Activated CD4-positive, alpha-beta T cell treated with anti-CD3 and anti-CD28 coated beads, Interleukin-2, amount 10 ng/mL, durations not matched to agents 24 days and 14 days (primary cell): ENCODE results near the gene PLCL1. TPM values are rescaled to one million over a fixed set of nuclear protein-coding genes. Genes with fewer than 3 reads are reported as not detected.

ENCODE experiments used
- DNase-seq: peaks from one replicate; pipeline ENCODE4 v3.0.0; 2022
- H3K27ac Mint-ChIP-seq: one replicate; pipeline ENCODE4 v1.8.0; 2022; ENCODE audit warnings: mild to moderate bottlenecking, mixed read lengths
- H3K27me3 Mint-ChIP-seq: one replicate; pipeline ENCODE4 v1.8.0; 2022; ENCODE audit warnings: mixed read lengths
- H3K36me3 Mint-ChIP-seq: one replicate; pipeline ENCODE4 v1.8.0; 2022; ENCODE audit warnings: low read depth, mild to moderate bottlenecking, mixed read lengths
- H3K4me1 Mint-ChIP-seq: one replicate; pipeline ENCODE4 v1.8.0; 2021; ENCODE audit warnings: mixed read lengths
- H3K4me3 Mint-ChIP-seq: one replicate; pipeline ENCODE4 v1.8.0; 2022; ENCODE audit warnings: mild to moderate bottlenecking, moderate library complexity, mixed read lengths
- H3K9me3 Mint-ChIP-seq: one replicate; pipeline ENCODE4 v1.8.0; 2021; ENCODE audit warnings: mixed read lengths
- intact Hi-C: fragments of 100-400 bp; cut with micrococcal nuclease; formaldehyde crosslinking; loops from one replicate; pipeline ENCODE4 v1.15.1; 2023
- total RNA-seq: library from RNA; stranded (reverse); gene quantifications from 2 replicates; pipeline ENCODE4 v1.2.3, GENCODE V29; 2022

PLCL1 gene
- total RNA-seq, 1 donor from 2014 or later = 0.63 TPM

DNA sequence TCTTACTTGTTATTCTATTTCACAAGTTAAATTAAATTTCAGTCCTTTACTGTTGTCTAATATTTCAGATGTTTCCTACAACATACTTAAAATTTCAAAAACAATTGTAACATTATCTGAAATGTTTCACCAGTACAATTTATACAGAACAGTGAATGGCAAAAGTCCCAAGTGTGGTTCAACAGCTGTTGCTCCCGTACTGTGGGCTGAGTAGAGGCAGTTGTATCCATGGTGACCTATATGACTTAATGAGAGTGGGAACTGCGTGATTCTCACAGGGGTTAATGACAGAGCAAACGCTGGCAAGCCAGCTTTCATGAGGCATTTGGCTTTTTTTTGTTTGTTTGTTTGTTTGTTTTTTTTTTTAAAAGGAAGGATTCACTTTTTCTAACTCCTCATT lies 5.3 kb upstream of the PLCL1 start:
- no peak overlapping the region for H3K4me3 Mint-ChIP-seq
- intact Hi-C loops = no loop called here
- peaks cover 8% of the 10 kb centered on the region for H3K4me1 Mint-ChIP-seq
- no peak for DNase-seq
- H3K9me3 Mint-ChIP-seq = no peaks in the 10 kb centered on the region
- no peak overlapping the region for H3K27ac Mint-ChIP-seq
- no peaks in the 10 kb centered on the region for H3K36me3 Mint-ChIP-seq
- peaks cover 42% of the 10 kb centered on the region for H3K27me3 Mint-ChIP-seq

DNA sequence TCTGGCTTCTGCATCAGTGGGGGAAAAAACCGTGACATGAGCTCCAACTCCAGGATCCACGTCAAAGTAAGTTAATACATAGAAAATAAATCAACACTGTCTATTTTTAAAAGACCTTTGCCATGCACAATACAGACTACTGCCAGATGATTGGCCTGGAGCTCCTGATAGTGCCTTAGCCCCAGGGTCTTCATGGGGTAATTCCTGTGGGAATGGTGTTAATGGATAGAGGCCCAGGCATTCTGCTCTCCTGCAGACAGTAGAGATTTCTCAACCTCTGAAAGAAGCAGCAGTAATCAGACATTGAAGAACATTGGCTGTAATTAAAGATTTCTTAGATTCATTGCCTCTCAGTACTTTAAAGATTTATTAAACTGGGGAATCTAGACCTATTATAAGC lies 4.3 kb upstream of the PLCL1 start:
- intact Hi-C loops = loop anchor here (5.0 kb wide), 2 partner anchors 152 to 207 kb away; no protein-coding TSS in a partner anchor
- Mint-ChIP-seq H3K27me3 (peaks cover 36% of the 10 kb centered on the region), H3K27ac (no peak overlapping the region), H3K9me3 (no peaks in the 10 kb centered on the region), H3K36me3 (no peaks in the 10 kb centered on the region), H3K4me3 (no peak overlapping the region), H3K4me1 (peaks cover 11% of the 10 kb centered on the region)
- DNase-seq = no peak

DNA sequence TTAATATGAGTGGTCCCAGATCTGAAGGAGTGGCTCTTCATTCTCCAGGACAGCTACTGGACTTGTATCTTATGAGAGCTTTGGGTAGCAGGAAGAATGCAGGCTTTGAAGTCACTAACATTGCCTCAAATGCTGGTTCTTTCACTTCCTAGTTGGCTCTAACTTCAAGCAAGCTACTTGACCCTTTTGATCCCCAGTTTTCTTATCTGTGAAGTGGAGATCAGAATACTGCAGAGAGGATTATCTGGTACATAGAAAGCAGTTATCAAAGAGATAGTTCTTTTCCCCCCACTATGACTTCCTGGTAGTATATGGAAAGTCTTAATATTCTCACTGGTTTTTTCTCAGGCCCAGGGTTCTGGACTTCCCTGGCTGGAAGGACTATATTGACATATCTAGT lies 3.4 kb upstream of the PLCL1 start:
- H3K27me3 Mint-ChIP-seq = peaks cover 41% of the 10 kb centered on the region
- H3K4me3 Mint-ChIP-seq = no peak overlapping the region
- no peaks in the 10 kb centered on the region for H3K36me3 Mint-ChIP-seq
- no peak overlapping the region for H3K27ac Mint-ChIP-seq
- H3K9me3 Mint-ChIP-seq = no peaks in the 10 kb centered on the region
- intact Hi-C loops = loop anchor here (5.0 kb wide), 2 partner anchors 151 to 206 kb away; no protein-coding TSS in a partner anchor
- peaks cover 18% of the 10 kb centered on the region for H3K4me1 Mint-ChIP-seq
- DNase-seq = no peak

GRCh38 chr2:197803033-197803444 lies 1.4 kb upstream of the PLCL1 start:
- no peak overlapping the region for H3K27ac Mint-ChIP-seq
- peak; percentile 80 for DNase-seq
- H3K4me3 Mint-ChIP-seq = peak overlapping the region; percentile 50

GRCh38 chr2:197804758-197805714 lies 643 bp downstream of the PLCL1 start:
- peak; percentile 83 for DNase-seq
- H3K27ac Mint-ChIP-seq = peak overlapping the region; percentile 45
- peak overlapping the region; percentile 92 for H3K4me3 Mint-ChIP-seq
- intact Hi-C loops = loop anchor here (1.0 to 5.0 kb wide), 5 partner anchors 34 to 240 kb away; no protein-coding TSS in a partner anchor
- H3K27me3 Mint-ChIP-seq = peaks cover 36% of the 10 kb centered on the region
- H3K36me3 Mint-ChIP-seq = no peaks in the 10 kb centered on the region
- no peaks in the 10 kb centered on the region for H3K9me3 Mint-ChIP-seq
- H3K4me1 Mint-ChIP-seq = peaks cover 27% of the 10 kb centered on the region

More at GRCh38 chr2:197803033-197803444, 1.4 kb upstream of the PLCL1 start:
- Mint-ChIP-seq H3K36me3 (no peaks in the 10 kb centered on the region), H3K4me1 (peaks cover 21% of the 10 kb centered on the region), H3K27me3 (peaks cover 45% of the 10 kb centered on the region), H3K9me3 (no peaks in the 10 kb centered on the region)
- intact Hi-C loops = loop anchor here (1.0 to 5.0 kb wide), 5 partner anchors 149 to 493 kb away; no protein-coding TSS in a partner anchor

GRCh38 chr2:197805715-197806633 lies 1.6 kb downstream of the PLCL1 start:
- intact Hi-C loops = loop anchor here (2.0 kb wide), 2 partner anchors 33 to 239 kb away; no protein-coding TSS in a partner anchor
- DNase-seq = no peak
- H3K4me3 Mint-ChIP-seq = peak overlapping the region; percentile 74
- peak overlapping the region; percentile 15 for H3K27ac Mint-ChIP-seq
- peaks cover 27% of the 10 kb centered on the region for H3K4me1 Mint-ChIP-seq
- H3K27me3 Mint-ChIP-seq = peaks cover 30% of the 10 kb centered on the region
- no peaks in the 10 kb centered on the region for H3K36me3 Mint-ChIP-seq
- H3K9me3 Mint-ChIP-seq = no peaks in the 10 kb centered on the region

- intact Hi-C loops = no loop called here
- H3K36me3 Mint-ChIP-seq = no peaks in the 10 kb centered on the region
- peaks cover 19% of the 10 kb centered on the region for H3K4me1 Mint-ChIP-seq
- H3K4me3 Mint-ChIP-seq = no peak overlapping the region
- DNase-seq = peak; percentile 51
- no peak overlapping the region for H3K27ac Mint-ChIP-seq
- H3K27me3 Mint-ChIP-seq = peaks cover 18% of the 10 kb centered on the region
- H3K9me3 Mint-ChIP-seq = no peaks in the 10 kb centered on the region
Observed at GRCh38 chr2:197809064-197809463, 4.7 kb downstream of the PLCL1 start.

GRCh38 chr2:197810016-197810415 lies 5.6 kb downstream of the PLCL1 start:
- peaks cover 18% of the 10 kb centered on the region for H3K27me3 Mint-ChIP-seq
- H3K9me3 Mint-ChIP-seq = no peaks in the 10 kb centered on the region
- no peak for DNase-seq
- H3K36me3 Mint-ChIP-seq = no peaks in the 10 kb centered on the region
- intact Hi-C loops = no loop called here
- no peak overlapping the region for H3K27ac Mint-ChIP-seq
- H3K4me3 Mint-ChIP-seq = no peak overlapping the region
- H3K4me1 Mint-ChIP-seq = peaks cover 23% of the 10 kb centered on the region

GRCh38 chr2:197810491-197810890 lies 6.1 kb downstream of the PLCL1 start:
- H3K4me3 Mint-ChIP-seq = no peak overlapping the region
- DNase-seq = no peak
- no peaks in the 10 kb centered on the region for H3K9me3 Mint-ChIP-seq
- peaks cover 16% of the 10 kb centered on the region for H3K27me3 Mint-ChIP-seq
- H3K27ac Mint-ChIP-seq = no peak overlapping the region
- intact Hi-C loops = no loop called here
- peaks cover 21% of the 10 kb centered on the region for H3K4me1 Mint-ChIP-seq
- no peaks in the 10 kb centered on the region for H3K36me3 Mint-ChIP-seq

- Mint-ChIP-seq H3K4me1 (peaks cover 12% of the 10 kb centered on the region), H3K27me3 (peaks cover 3% of the 10 kb centered on the region), H3K36me3 (no peaks in the 10 kb centered on the region), H3K27ac (no peak overlapping the region), H3K9me3 (no peaks in the 10 kb centered on the region), H3K4me3 (no peak overlapping the region)
- intact Hi-C loops = no loop called here
- no peak for DNase-seq
Observed at GRCh38 chr2:197813093-197813787, 8.8 kb downstream of the PLCL1 start.

DNA sequence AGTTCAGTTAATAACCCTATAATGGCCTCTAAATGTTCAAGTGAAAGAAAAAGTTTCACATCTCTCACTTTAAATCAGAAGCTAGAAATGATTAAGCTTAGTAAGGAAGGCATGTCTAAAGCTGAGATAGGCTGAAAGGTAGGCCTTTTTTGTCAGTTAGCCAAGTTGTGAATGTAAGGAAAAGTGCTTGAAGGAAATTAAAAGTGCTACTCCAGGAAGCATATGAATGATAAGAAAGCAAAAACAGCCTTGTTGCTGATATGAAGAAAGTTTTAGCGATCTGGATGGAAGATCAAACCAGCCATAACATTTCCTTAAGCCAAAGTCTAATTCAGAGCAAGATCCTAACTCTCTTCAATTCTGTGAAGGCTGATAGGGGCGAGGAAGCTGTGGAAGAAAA lies 10.1 kb downstream of the PLCL1 start:
- intact Hi-C loops = no loop called here
- no peaks in the 10 kb centered on the region for H3K36me3 Mint-ChIP-seq
- DNase-seq = no peak
- peaks cover under 1% of the 10 kb centered on the region for H3K27me3 Mint-ChIP-seq
- H3K9me3 Mint-ChIP-seq = no peaks in the 10 kb centered on the region
- H3K4me1 Mint-ChIP-seq = peaks cover 6% of the 10 kb centered on the region
- H3K27ac Mint-ChIP-seq = no peak overlapping the region
- no peak overlapping the region for H3K4me3 Mint-ChIP-seq

DNA sequence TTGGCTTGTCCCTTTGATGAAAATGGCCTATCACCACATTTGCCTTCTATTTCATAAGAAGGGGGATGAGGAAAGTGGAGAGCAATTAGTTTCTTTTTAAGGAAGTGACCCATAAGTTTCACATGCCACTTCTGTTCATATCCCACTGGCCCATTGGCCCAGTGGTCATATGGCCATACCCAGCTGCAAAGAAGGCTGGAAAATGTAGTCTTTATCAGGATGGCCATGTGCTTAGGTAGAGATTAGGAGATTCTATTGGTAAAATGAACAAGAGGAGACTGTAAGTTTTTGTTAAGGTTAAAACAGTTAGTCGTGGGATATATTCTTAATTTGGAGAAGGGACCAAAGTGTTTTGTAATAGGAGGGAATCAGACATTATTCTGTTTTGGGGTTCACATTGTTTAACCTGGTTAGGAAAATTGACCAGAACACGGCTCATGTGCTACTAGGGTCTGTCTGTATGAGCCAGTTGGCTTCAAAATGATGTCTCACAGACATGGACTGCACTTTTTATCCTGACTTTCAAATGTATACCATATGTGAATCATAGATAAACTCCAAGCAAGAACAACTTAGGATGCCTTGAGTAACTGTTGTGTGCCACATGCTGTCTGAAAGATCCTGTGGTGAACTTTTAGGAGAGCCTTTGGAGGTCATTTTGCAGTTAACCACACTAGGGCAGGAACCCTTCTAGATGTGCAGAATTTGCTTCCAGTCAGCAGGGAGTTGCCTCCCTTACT lies 17.3 kb downstream of the PLCL1 start:
- Mint-ChIP-seq H3K27ac (no peak overlapping the region), H3K27me3 (no peaks in the 10 kb centered on the region), H3K4me1 (peaks cover 2% of the 10 kb centered on the region), H3K36me3 (no peaks in the 10 kb centered on the region), H3K4me3 (no peak overlapping the region), H3K9me3 (peaks cover 3% of the 10 kb centered on the region)
- DNase-seq = no peak
- intact Hi-C loops = no loop called here

- Mint-ChIP-seq H3K36me3 (no peaks in the 10 kb centered on the region), H3K9me3 (peaks cover 3% of the 10 kb centered on the region), H3K27me3 (no peaks in the 10 kb centered on the region), H3K27ac (no peak overlapping the region), H3K4me1 (peaks cover 2% of the 10 kb centered on the region), H3K4me3 (no peak overlapping the region)
- intact Hi-C loops = no loop called here
- no peak for DNase-seq
Observed at GRCh38 chr2:197822333-197822732, 17.9 kb downstream of the PLCL1 start.
